ENCODE measurements around the gene CDHR3. TPM values are rescaled to one million over a fixed set of nuclear protein-coding genes. Genes with fewer than 3 reads are reported as not detected.

Gene CDHR3
- total RNA-seq, 6 experiments from 2014 or later, result 1.9 to 2.7 (median 2.3) TPM

DNA sequence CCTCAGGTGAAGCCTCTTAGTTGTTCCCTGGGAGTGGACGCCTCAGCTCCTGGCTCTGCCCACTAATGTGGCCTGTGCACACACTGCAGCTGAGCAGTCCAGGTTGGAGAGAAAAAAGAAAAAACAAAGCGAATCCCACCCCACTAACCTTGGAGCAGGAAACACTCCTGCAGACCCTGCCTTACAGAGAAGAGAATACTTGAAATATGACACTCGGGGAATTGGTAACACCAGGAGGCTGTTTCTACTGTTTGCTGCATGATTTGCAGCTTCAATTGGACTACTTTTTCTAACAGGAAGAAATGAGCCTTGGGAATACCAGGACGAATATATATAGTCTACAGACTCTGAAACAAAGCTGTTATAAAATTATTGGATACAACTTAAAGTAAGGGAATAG is 22.2 kb downstream of the CDHR3 start:
- peaks cover 6% of the 10 kb centered on the region; the same call in 1 of the 2 replicates for H3K4me1 Mint-ChIP-seq (ENCODE audit: low read depth)
- TF ChIP-seq, protein P1, sequence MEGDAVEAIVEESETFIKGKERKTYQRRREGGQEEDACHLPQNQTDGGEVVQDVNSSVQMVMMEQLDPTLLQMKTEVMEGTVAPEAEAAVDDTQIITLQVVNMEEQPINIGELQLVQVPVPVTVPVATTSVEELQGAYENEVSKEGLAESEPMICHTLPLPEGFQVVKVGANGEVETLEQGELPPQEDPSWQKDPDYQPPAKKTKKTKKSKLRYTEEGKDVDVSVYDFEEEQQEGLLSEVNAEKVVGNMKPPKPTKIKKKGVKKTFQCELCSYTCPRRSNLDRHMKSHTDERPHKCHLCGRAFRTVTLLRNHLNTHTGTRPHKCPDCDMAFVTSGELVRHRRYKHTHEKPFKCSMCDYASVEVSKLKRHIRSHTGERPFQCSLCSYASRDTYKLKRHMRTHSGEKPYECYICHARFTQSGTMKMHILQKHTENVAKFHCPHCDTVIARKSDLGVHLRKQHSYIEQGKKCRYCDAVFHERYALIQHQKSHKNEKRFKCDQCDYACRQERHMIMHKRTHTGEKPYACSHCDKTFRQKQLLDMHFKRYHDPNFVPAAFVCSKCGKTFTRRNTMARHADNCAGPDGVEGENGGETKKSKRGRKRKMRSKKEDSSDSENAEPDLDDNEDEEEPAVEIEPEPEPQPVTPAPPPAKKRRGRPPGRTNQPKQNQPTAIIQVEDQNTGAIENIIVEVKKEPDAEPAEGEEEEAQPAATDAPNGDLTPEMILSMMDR (IDR thresholded peaks at IDR 0.05), result no peak
- no peak overlapping the region for H3K27ac Mint-ChIP-seq
- no peak overlapping the region for H3K4me3 Mint-ChIP-seq
- H3K9me3 Mint-ChIP-seq, result no peaks in the 10 kb centered on the region
- H3K36me3 Mint-ChIP-seq (ENCODE audit: low read depth), result no peaks in the 10 kb centered on the region
- no peak for DNase-seq
- H3K27me3 Mint-ChIP-seq (ENCODE audit: insufficient read depth), result peaks cover 25% of the 10 kb centered on the region

DNA sequence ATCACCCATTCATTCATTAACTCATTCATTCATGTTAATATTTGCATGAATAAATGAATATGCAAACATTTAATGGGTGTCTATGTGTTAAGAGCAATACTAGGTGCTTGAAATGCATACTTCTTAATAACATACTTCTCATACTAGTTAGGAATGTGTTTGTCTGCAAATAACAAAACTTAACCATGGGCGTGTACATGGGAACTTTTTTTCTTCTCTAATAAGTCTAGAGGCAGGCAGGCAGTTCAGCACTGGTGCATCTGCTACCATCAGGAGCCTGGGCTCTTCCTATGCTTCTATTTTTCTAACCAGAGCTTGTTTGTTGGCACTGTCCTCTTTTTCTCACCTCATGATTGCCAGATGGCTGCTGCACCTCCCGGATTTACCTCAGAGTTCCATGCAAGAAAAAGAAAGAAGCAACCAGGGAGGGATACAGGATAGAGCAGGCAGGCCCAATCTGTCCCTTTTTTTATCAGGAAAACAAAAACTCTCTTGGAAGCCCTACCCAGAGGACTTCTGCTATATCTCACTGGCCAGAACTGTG is 22.7 kb downstream of the CDHR3 start:
- no peak overlapping the region for H3K4me3 Mint-ChIP-seq
- H3K36me3 Mint-ChIP-seq (ENCODE audit: low read depth), result no peaks in the 10 kb centered on the region
- DNase-seq, result no peak
- H3K27me3 Mint-ChIP-seq (ENCODE audit: insufficient read depth), result peaks cover 29% of the 10 kb centered on the region
- TF ChIP-seq, protein P1 (IDR thresholded peaks at IDR 0.05), result no peak
- peaks cover 6% of the 10 kb centered on the region; the same call in 1 of the 2 replicates for H3K4me1 Mint-ChIP-seq (ENCODE audit: low read depth)
- H3K27ac Mint-ChIP-seq, result no peak overlapping the region
- no peaks in the 10 kb centered on the region for H3K9me3 Mint-ChIP-seq

GRCh38 chr7:105987046-105987445 is 24.0 kb downstream of the CDHR3 start:
- H3K27me3 Mint-ChIP-seq (ENCODE audit: insufficient read depth), result peaks cover 36% of the 10 kb centered on the region
- no peak for DNase-seq
- H3K4me3 Mint-ChIP-seq, result no peak overlapping the region
- no peaks in the 10 kb centered on the region for H3K9me3 Mint-ChIP-seq
- H3K4me1 Mint-ChIP-seq (ENCODE audit: low read depth), result no peaks in the 10 kb centered on the region
- no peak overlapping the region for H3K27ac Mint-ChIP-seq
- TF ChIP-seq, protein P1 (IDR thresholded peaks at IDR 0.05), result no peak
- H3K36me3 Mint-ChIP-seq (ENCODE audit: low read depth), result no peaks in the 10 kb centered on the region

GRCh38 chr7:105988276-105988675 is 25.2 kb downstream of the CDHR3 start:
- DNase-seq, result no peak
- Mint-ChIP-seq H3K4me3 (no peak overlapping the region), H3K36me3 (ENCODE audit: low read depth) (no peaks in the 10 kb centered on the region), H3K27me3 (ENCODE audit: insufficient read depth) (peaks cover 43% of the 10 kb centered on the region), H3K9me3 (no peaks in the 10 kb centered on the region), H3K27ac (no peak overlapping the region), H3K4me1 (ENCODE audit: low read depth) (no peaks in the 10 kb centered on the region)
- TF ChIP-seq, protein P1 (IDR thresholded peaks at IDR 0.05), result no peak

DNA sequence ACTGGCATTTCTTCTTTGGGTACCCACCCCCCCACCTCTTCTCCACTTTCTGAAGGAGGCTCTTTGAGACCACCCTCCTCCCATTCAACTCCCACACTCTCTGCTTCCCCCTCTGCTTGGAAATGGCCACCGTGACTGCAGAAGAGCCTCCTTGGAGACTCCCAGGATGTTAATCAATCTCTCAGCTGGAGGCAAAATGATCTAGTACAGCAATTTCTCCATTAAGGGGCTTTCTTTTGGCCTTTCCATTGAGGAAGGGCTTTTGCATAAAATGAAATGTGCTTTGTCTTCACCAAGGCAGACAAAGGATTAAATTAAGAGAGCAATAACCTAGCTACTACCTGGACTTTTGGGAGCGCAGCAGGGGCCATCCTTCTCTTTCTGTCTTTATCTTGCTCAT is 26.1 kb downstream of the CDHR3 start:
- TF ChIP-seq, protein P1 (IDR thresholded peaks at IDR 0.05), result no peak
- Mint-ChIP-seq H3K9me3 (no peaks in the 10 kb centered on the region), H3K36me3 (ENCODE audit: low read depth) (no peaks in the 10 kb centered on the region), H3K27me3 (ENCODE audit: insufficient read depth) (peaks cover 46% of the 10 kb centered on the region), H3K4me1 (ENCODE audit: low read depth) (no peaks in the 10 kb centered on the region), H3K27ac (no peak overlapping the region), H3K4me3 (no peak overlapping the region)
- no peak for DNase-seq

DNA sequence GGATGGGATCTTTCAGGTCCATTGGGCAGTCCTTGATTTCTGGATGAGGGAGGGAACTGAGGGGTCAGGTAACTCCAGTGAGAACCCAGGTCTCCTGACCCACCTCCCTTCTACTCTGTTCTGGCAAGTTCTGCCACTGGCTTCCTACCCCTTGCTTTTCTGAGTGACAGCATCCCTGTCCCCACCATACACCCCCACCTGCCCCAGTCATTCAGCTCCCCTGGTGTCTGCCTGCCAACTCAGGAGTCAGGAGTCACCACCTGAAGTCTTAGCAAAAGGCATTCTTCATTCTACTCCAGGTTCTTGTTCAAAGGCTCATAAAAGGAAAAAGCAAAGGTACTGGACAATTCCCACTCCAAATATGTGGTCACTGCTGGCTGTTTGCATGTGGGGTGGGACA is 26.6 kb downstream of the CDHR3 start:
- no peaks in the 10 kb centered on the region for H3K9me3 Mint-ChIP-seq
- H3K27me3 Mint-ChIP-seq (ENCODE audit: insufficient read depth), result peaks cover 49% of the 10 kb centered on the region
- H3K27ac Mint-ChIP-seq, result no peak overlapping the region
- H3K4me1 Mint-ChIP-seq (ENCODE audit: low read depth), result no peaks in the 10 kb centered on the region
- H3K36me3 Mint-ChIP-seq (ENCODE audit: low read depth), result no peaks in the 10 kb centered on the region
- H3K4me3 Mint-ChIP-seq, result no peak overlapping the region
- TF ChIP-seq, protein P1 (IDR thresholded peaks at IDR 0.05), result no peak
- DNase-seq, result no peak
